ENCODE results near the gene CACNA1A.

CACNA1A gene

GRCh38 chr19:13466697-13467096 lies 39.6 kb downstream of the CACNA1A start:
- POLR2A ChIA-PET, result no interaction called here

GRCh38 chr19:13463296-13463695 lies 43.0 kb downstream of the CACNA1A start:
- CTCF ChIA-PET, result no interaction called here
- POLR2A ChIA-PET, result no interaction called here
- no peak for TF ChIP-seq PBX3 (CRISPR knock-in tag; IDR thresholded peaks at IDR 0.05)
- peak; percentile 95 for TF ChIP-seq REST (tag by site-specific recombination; IDR thresholded peaks at IDR 0.05)

More at GRCh38 chr19:13466697-13467096, 39.6 kb downstream of the CACNA1A start:
- Histone ChIP-seq H3K36me3 (ENCODE audit: control insufficient read depth in 2 of 2, insufficient read depth in 1 of 2, low read length in 2 of 2) (no peaks in the 10 kb centered on the region), H3K4me1 (ENCODE audit: control insufficient read depth, insufficient read depth, low read length) (no peaks in the 10 kb centered on the region), H3K9me3 (ENCODE audit: control insufficient read depth, insufficient read depth, low read depth, low read length) (no peaks in the 10 kb centered on the region), H3K4me3 (ENCODE audit: low read depth, low read length) (no peak overlapping the region), H3K27ac (ENCODE audit: extremely low read depth, low read depth, low read length) (no peak overlapping the region)
- CTCF ChIA-PET, result no interaction called here
- peak; percentile 46 for TF ChIP-seq ZNF426 (tag by site-specific recombination; IDR thresholded peaks at IDR 0.05)
- 0 out of 2 replicates have a peak, but pooled peaks have one; percentile 23 for TF ChIP-seq ZNF623 (tag by site-specific recombination; IDR thresholded peaks at IDR 0.05)
- TF ChIP-seq ZNF362 (tag by site-specific recombination; IDR thresholded peaks at IDR 0.05), result no peak
- no peak for TF ChIP-seq ZNF704 (tag by site-specific recombination; IDR thresholded peaks at IDR 0.05)
- TF ChIP-seq ZNF394 (tag by site-specific recombination; IDR thresholded peaks at IDR 0.05; ENCODE audit: borderline replicate concordance), result peak; percentile 55; the same call in 1 of the 2 replicates
- 0 out of 2 replicates have a peak, but pooled peaks have one; percentile 21 for TF ChIP-seq ZBTB8A (tag by site-specific recombination; IDR thresholded peaks at IDR 0.05)
- peak; percentile 31; the same call in 1 of the 2 replicates for TF ChIP-seq ZNF555 (tag by site-specific recombination; conservative IDR thresholded peaks at IDR 0.05)
- TF ChIP-seq ZNF518A (tag by site-specific recombination; conservative IDR thresholded peaks at IDR 0.05; ENCODE audit: low read depth), result peak; percentile 59

More at GRCh38 chr19:13463296-13463695, 43.0 kb downstream of the CACNA1A start:
- no peak overlapping the region for H3K27ac ChIP-seq (ENCODE audit: extremely low read depth, low read depth, low read length)
- H3K9me3 ChIP-seq (ENCODE audit: control insufficient read depth, insufficient read depth, low read depth, low read length), result no peaks in the 10 kb centered on the region
- H3K4me1 ChIP-seq (ENCODE audit: control insufficient read depth, insufficient read depth, low read length), result no peaks in the 10 kb centered on the region
- no peaks in the 10 kb centered on the region for H3K36me3 ChIP-seq (ENCODE audit: control insufficient read depth in 2 of 2, insufficient read depth in 1 of 2, low read length in 2 of 2)
- no peak overlapping the region for H3K4me3 ChIP-seq (ENCODE audit: low read depth, low read length)

All from HEK293 (cell line).